HFF-Myc (cell line): ENCODE results near the gene PLXNA4.

ENCODE experiments used
- DNase-seq: peaks from one replicate; pipeline ENCODE4 v3.0.0-alpha.2; 2011; ENCODE audit warnings: low read depth; ENCODE audit errors: extremely low read depth
- H3K4me3 ChIP-seq: replicated peaks from 2 replicates; pipeline ENCODE4 v1.5.1; 2011; ENCODE audit warnings: low read depth, mild to moderate bottlenecking, control low read depth, low read length
- TF ChIP-seq, protein P1 (sequence below): IDR thresholded peaks from 2 replicates; pipeline ENCODE4 v1.5.1; 2012; ENCODE audit warnings: mild to moderate bottlenecking, low read depth, low read length, control low read depth; ENCODE audit errors: missing control alignments

PLXNA4 gene

DNA sequence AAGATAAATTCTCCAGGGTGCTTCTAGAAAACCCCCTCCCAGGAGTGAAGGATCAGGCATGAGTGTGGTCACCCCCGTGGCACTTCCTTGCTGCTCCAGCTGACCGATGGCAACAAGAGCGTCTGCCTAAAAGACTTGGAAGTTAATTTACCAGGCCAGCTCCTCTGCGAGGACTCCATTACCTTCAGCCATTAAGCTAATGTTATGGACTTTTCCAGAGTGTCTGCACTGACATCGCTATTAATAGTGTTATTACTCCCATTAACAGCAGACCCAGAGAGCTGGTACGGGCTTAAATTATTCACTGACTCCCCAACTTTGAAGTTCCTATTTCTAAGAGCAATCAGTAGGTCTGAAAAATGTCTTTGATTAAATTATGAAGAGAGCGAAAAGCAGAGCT, 345.8 kb downstream of the PLXNA4 start:
- H3K4me3 ChIP-seq: no peak overlapping the region
- TF ChIP-seq, protein P1, sequence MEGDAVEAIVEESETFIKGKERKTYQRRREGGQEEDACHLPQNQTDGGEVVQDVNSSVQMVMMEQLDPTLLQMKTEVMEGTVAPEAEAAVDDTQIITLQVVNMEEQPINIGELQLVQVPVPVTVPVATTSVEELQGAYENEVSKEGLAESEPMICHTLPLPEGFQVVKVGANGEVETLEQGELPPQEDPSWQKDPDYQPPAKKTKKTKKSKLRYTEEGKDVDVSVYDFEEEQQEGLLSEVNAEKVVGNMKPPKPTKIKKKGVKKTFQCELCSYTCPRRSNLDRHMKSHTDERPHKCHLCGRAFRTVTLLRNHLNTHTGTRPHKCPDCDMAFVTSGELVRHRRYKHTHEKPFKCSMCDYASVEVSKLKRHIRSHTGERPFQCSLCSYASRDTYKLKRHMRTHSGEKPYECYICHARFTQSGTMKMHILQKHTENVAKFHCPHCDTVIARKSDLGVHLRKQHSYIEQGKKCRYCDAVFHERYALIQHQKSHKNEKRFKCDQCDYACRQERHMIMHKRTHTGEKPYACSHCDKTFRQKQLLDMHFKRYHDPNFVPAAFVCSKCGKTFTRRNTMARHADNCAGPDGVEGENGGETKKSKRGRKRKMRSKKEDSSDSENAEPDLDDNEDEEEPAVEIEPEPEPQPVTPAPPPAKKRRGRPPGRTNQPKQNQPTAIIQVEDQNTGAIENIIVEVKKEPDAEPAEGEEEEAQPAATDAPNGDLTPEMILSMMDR: no peak
- no peak for DNase-seq

DNA sequence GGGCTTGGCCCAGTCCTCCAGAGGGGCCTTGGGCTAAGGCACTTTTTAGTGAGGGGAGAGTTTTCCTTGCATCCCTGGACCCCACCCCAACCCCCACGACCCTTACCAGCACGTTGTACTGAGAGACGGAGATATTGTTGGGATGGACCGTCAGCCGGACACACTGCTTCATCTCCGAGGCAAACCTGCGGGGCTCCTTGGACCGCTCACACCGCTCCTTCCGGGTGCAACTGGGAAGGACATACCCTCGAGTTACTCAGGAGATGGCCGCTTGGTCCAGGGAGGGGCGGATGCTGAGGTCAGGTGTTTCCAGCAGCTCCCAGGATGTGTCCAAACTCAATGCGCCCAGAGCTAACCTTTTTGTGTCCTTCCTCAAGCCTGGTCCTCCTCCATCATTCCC, 348.0 kb downstream of the PLXNA4 start:
- TF ChIP-seq, protein P1: no peak
- DNase-seq: no peak
- no peak overlapping the region for H3K4me3 ChIP-seq

DNA sequence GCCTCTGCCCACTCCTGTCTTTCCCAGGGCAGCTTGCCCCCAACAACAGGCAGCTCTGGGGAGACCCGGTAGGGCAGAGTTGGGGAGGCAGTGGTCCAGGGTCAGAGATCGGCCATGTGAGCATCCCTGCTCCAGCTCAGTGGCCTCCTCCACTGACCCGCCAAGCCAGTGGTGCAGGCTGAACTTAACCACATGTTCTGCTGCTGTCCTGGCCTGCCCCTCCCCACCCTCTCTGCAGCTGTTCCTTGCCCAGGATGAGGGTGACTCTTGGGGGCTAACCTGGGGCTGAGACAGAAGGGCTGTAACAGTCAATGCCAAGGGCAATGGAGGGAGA, 349.3 kb downstream of the PLXNA4 start:
- TF ChIP-seq, protein P1: no peak
- DNase-seq: no peak
- H3K4me3 ChIP-seq: no peak overlapping the region

DNA sequence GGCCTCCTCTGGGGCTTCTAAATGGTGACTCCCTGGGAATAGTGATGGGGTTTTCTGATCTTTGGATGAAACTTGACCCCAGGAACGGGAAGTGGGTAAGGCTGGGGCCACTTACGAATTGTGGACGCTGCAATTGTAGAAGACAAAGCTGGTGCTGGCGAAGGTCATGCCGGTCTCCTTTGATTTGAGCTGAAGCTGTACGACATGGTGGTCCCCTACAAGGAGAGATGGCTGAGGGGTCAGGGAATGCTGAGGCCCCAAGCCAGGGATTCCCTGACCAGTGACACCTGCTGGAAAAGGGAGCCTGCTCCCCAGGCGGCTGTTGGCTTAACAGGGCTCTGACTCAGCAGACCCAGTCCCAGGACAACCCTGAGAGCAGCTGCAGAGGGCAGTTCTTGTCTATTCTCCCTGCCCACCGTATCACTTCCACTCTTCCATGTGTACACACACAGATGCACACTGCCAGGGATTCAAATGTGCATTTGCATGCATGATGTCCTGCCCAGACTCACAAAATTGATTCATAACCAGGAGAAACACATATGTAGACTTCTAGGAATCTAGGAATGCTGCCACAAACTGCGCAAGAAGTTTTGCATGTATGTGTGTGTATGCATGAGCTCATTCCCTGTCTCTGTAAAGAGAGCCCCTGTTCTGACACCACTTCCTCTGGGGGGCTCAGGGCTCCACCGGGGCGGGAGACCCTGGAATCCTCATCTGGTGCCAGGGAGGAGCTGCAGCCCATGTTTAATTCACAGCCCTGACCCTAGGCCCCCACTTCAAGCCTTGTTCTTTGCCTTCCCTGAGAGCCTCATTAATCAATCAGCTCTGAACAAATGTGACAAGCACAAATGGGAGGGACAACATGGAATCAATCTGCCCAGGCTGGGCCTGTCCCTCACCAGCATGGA, 350.0 kb downstream of the PLXNA4 start:
- no peak overlapping the region for H3K4me3 ChIP-seq
- DNase-seq: no peak
- TF ChIP-seq, protein P1: no peak

DNA sequence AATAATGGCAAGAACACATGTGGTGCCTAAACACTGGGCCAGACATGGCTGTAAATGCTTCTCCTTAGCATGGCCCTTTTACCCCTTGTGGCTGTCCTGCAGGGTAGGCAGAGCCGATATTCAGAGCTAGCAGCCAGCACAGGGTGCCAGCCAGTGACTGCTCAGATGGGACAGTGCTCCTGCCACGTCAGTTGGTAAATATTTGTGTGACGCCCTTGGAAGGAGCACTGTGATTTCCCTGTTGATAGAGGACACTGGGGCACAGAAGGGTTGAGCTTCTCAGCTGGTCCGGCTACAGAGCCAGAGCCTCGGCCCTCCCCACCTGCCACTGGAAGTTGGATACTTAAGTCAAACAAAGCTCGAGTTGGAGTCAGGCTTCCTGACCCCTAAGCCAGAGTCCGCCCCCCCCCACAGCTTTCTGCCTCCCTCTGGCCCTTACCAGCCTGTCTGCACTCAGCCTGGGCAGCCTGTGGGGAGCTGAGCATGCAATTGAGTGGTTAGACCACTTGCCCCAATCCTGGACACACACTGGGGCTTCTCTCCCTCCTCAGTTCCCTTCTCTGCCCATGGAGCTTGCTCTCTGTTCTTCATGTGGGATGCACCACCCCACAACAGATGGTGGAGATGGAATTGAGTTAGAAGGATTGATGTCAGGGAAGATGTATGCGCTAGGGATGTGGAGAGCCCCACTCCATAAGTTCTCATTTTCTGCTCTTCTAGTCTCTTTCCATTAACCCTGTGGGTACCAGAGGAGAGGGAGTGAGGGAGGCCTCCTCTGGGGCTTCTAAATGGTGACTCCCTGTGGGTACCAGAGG, 350.8 kb downstream of the PLXNA4 start:
- TF ChIP-seq, protein P1: no peak
- no peak for DNase-seq
- no peak overlapping the region for H3K4me3 ChIP-seq

DNA sequence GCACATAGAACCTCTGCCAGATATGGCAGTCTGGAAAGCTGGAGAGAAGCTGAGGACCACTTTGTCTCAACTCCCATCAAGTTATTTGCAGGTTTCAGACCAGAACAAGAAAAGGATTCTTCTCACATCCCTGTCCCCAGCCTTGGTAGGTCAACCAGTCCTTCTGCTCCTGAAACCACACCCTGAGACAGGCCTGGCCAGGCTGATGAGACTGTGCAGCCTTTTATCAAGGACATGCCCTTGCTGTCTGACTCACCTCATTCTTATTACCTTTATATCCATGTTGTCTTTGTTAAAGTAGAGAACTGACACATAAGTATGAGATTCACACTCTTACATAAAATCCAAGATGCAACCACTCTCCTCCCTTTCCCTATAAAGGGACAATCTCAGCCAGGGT, 354.9 kb downstream of the PLXNA4 start:
- no peak for DNase-seq
- no peak overlapping the region for H3K4me3 ChIP-seq
- TF ChIP-seq, protein P1: no peak
